Measurements from ENCODE around the gene EYS.

- TF ChIP-seq MAX (IDR thresholded peaks at IDR 0.05; ENCODE audit: low read depth, low read length) = no peak
- TF ChIP-seq CTCF (IDR thresholded peaks at IDR 0.05; ENCODE audit: low read depth, low read length) = no peak
- TF ChIP-seq POLR2A (IDR thresholded peaks at IDR 0.05; ENCODE audit: extremely low read depth, insufficient read length) = no peak
These were observed 1909.3 kb downstream of the EYS start for GRCh38 chr6:63797721-63798120.
